Activated CD8-positive, alpha-beta memory T cell treated with anti-CD3 and anti-CD28 coated beads for 48 hours (primary cell): Measurements from ENCODE around the gene KIF1A.
"Not testable (repeated sequence)": the region's sequence is repeated elsewhere in the genome, so short reads cannot be mapped to it uniquely, and the experiment has no call there.

Experiments
- DNase-seq, 3 experiments: peaks; one replicate each; pipeline ENCODE4 v3.0.0-alpha.2; 2020; ENCODE audit warnings: low read depth in 2 of 3, low spot score in 2 of 3

Gene KIF1A

GRCh38 chr2:240787521-240788472 lies 32.2 kb downstream of the KIF1A start:
- DNase-seq = no peak

GRCh38 chr2:240786871-240787311 lies 33.1 kb downstream of the KIF1A start:
- no peak for DNase-seq

- DNase-seq = no peak
Measured at GRCh38 chr2:240786355-240786841, 33.6 kb downstream of the KIF1A start.

GRCh38 chr2:240785424-240786335 lies 34.3 kb downstream of the KIF1A start:
- DNase-seq = no peak

GRCh38 chr2:240784629-240785423 lies 35.2 kb downstream of the KIF1A start:
- DNase-seq = no peak

GRCh38 chr2:240783819-240784621 lies 36.0 kb downstream of the KIF1A start:
- no peak for DNase-seq

GRCh38 chr2:240782886-240783818 lies 36.9 kb downstream of the KIF1A start:
- DNase-seq = no peak

- DNase-seq = no peak
Measured at GRCh38 chr2:240782221-240782885, 37.7 kb downstream of the KIF1A start.

- no peak for DNase-seq
Measured at GRCh38 chr2:240781471-240782220, 38.4 kb downstream of the KIF1A start.

- no peak for DNase-seq
Measured at GRCh38 chr2:240780023-240780700, 39.9 kb downstream of the KIF1A start.

GRCh38 chr2:240779250-240779832 lies 40.7 kb downstream of the KIF1A start:
- not testable (repeated sequence) for DNase-seq

GRCh38 chr2:240778426-240778825 lies 41.6 kb downstream of the KIF1A start:
- no peak for DNase-seq

GRCh38 chr2:240777456-240778212 lies 42.4 kb downstream of the KIF1A start:
- DNase-seq = no peak

GRCh38 chr2:240775905-240776304 lies 44.1 kb downstream of the KIF1A start:
- no peak for DNase-seq

- DNase-seq = no peak
Measured at GRCh38 chr2:240774856-240775255, 45.2 kb downstream of the KIF1A start.

GRCh38 chr2:240769096-240769495 lies 50.9 kb downstream of the KIF1A start:
- DNase-seq = no peak
